ENCODE measurements around the gene GLIS1.

GRCh38 chr1:53552981-53553733 is 185.8 kb downstream of the GLIS1 start:
- TF ChIP-seq CTCF (IDR thresholded peaks at IDR 0.05), result no peak
- no peak for TF ChIP-seq EP300 (IDR thresholded peaks at IDR 0.05)
- no peak for TF ChIP-seq POLR2A (IDR thresholded peaks at IDR 0.05)
- no peak for TF ChIP-seq POLR2AphosphoS5 (IDR thresholded peaks at IDR 0.05)
